Skeletal muscle cell (primary cell): ENCODE results near the gene TNKS1BP1.
"Not testable (repeated sequence)": the region's sequence is repeated elsewhere in the genome, so short reads cannot be mapped to it uniquely, and the experiment has no call there.

Experiments used
- DNase-seq: peaks from one replicate; pipeline ENCODE4 v3.0.0-alpha.2; 2010; ENCODE audit warnings: low read depth
- H3K4me3 ChIP-seq: 2 replicates; pipeline ENCODE4 v1.5.1; 2011; ENCODE audit warnings: low read depth, mild to moderate bottlenecking, control low read depth, low read length, moderate library complexity

TNKS1BP1 gene

DNA sequence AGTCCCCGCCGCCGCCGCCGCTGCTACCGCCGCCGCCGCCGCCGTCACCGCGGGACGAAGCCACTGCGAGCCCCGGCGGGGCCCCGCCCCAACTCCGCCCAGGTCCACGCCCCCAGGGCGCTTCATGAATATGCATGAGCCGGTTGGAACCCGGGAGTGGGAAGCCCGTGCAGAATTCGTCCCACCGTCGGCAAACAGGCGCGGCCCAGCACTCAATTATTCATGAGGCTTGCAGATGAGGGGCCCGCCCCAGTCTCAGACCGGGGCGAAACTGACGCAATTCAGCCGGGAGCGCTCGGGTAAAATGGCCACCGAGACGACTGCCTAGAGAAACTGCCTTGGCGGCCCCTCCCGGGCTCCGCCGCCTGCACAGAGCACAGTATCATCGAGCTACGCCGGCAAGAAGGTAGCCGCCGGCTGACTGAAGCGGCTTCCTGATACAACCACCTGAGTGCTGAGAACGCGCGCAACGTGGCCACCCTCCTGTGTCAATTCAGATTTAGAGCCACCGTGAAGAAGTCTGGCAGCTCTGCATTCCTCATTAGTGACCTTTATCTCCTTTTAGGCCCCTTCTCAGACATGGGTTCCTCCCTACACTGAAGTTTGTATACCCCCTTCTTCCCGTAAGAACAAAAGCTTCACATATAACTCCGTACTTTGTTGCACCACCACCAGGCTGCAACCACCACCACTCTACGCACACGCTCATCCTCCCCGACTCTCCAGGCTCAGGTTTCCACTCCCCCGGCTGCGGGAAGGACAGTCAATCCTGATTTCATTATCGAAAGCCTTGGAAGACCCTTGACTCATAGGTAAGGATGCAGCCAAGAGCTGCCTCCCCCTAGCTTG, at the start of gene TNKS1BP1:
TSS of gene TNKS1BP1 (minus strand) at position 67 of the 849 bp plus-strand sequence. CDS start 3,067 bp downstream, outside the sequence.
- DNase-seq, result peak; percentile 93
- H3K4me3 ChIP-seq, result peak within 1 kb of the TSS; percentile 94

DNA sequence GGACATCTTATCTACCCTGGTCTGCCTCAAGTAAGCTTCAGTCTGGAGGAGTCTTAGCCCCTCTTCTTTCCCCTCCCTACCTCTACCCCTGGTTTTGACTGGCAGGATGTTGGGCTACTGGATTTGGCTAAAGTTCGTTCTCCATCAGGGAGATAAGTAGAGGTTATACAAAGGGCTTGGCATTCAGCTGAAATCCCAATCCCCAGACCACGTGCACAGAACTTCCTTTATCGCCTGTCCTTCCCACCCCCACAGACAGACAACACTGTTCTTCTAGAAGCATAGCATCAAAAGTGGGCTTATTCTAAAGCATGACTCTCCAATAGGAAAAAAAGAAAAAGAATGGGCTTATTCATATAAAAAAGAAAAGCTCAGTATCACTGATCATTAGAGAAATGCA, 48.4 kb upstream of the TNKS1BP1 start:
- no peak overlapping the region for H3K4me3 ChIP-seq

DNA sequence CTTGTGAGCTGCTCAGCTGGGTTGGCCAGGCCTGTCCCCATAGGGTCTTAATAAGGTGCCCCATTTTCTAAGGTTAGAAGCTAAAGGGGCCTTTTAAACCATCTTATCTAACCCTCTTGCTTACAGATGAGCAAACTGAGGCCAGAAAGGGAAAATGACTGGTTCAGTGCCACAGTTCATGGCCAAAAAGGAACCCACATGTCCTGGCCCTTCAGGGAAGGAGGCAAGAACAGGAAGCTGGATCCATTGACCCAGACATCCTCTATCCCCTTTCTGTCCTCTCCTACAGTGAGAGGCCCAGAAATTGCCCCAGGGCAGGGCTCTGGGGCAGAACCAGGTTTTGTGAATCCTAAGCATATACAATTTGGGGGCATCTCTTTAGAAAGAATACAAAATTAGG, 46.2 kb upstream of the TNKS1BP1 start:
- no peak for DNase-seq
- H3K4me3 ChIP-seq, result no peak overlapping the region

More for the DNA sequence above, 48.4 kb upstream of the TNKS1BP1 start:
- no peak for DNase-seq

DNA sequence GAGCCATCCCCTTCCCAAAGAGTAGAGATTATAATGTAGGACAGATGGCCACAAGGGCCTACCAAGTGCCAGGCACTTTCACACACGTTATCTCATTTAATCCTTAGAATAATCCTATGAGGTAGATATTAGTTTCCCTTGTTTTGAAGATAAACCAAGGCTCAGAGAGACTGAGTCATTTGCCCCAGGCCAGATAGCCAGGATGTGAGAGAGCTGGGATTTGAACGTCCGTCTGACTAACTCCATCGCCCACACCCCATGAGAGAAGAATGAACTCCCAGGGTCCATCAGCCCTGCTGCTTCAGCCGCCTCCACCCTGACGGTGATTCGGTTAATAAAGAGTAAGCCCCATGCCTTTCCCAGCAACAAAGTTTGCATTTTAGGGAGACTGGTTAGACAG, 45.5 kb upstream of the TNKS1BP1 start:
- H3K4me3 ChIP-seq, result no peak overlapping the region
- no peak for DNase-seq

GRCh38 chr11:57368845-57369232, 44.1 kb upstream of the TNKS1BP1 start:
- no peak overlapping the region for H3K4me3 ChIP-seq
- DNase-seq, result no peak

- DNase-seq, result no peak
- no peak overlapping the region for H3K4me3 ChIP-seq
Measured at GRCh38 chr11:57368106-57368844, 43.5 kb upstream of the TNKS1BP1 start.

GRCh38 chr11:57364851-57365660, 40.3 kb upstream of the TNKS1BP1 start:
- no peak overlapping the region for H3K4me3 ChIP-seq
- no peak for DNase-seq

- no peak for DNase-seq
Measured at GRCh38 chr11:57363131-57364080, 38.7 kb upstream of the TNKS1BP1 start.

DNA sequence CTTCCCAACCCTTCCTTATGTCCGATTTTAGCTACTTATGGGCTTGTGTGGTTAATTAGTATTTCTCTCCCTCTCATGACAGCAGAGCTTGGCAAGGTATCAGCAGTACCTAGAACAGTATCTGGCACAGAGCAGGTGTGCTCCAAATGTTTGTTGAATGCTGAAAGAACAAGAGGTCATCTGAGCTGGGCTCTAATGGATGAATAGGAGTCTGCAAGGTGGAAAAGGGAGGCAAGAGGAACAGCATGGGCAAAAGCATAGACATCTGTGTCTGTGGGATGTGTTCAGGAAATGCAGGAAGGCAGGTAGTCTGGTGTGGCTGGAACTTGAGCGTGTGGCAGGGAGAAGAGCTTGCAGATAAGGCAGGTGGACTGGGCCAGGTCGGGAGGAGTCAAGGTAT, 37.2 kb upstream of the TNKS1BP1 start:
- no peak for DNase-seq
- no peak overlapping the region for H3K4me3 ChIP-seq

More at GRCh38 chr11:57363131-57364080, 38.7 kb upstream of the TNKS1BP1 start:
- H3K4me3 ChIP-seq, result no peak overlapping the region

DNA sequence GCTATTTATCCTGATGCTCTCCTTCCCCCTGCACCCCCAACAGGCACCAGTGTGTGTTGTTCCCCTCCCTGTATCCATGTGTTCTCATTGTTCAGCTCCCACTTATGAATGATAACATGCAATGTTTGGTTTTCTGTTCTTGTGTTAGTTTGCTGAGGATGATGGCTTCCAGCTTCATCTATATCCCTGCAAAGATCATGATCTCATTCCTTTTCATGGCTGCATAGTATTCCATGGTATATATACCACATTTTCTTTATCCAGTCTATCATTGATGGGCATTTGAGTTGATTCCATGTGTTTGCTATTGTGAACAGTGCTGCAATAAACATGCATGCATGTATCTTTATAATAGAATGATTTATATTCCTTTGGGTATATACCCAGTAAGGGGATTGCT, 36.7 kb upstream of the TNKS1BP1 start:
- DNase-seq, H3K4me3 ChIP-seq: not testable (repeated sequence)

- DNase-seq, result no peak
- no peak overlapping the region for H3K4me3 ChIP-seq
Measured at GRCh38 chr11:57360991-57361390, 36.2 kb upstream of the TNKS1BP1 start.

GRCh38 chr11:57359896-57360690, 35.3 kb upstream of the TNKS1BP1 start:
- no peak for DNase-seq
- no peak overlapping the region for H3K4me3 ChIP-seq

DNA sequence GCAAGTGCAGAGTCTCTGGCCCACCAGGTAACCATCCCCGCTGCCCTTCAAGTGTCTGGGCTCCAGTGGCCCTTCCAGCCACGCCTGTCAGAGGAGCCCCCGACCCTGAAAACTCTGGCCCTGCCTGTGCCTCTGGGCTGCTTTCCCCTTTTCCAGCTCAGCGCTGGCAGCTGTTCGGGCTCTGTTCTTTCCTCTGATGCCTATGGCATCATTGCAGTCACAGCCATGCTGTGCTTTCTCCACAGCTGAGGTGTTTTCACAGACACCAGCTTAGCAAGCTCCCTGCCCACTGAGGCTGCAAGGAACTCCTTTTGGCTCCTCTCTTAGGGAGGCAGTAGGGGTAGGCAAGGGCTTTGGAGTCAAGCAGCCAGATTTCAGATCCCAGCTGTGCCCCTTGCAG, 34.6 kb upstream of the TNKS1BP1 start:
- no peak for DNase-seq
- no peak overlapping the region for H3K4me3 ChIP-seq

DNA sequence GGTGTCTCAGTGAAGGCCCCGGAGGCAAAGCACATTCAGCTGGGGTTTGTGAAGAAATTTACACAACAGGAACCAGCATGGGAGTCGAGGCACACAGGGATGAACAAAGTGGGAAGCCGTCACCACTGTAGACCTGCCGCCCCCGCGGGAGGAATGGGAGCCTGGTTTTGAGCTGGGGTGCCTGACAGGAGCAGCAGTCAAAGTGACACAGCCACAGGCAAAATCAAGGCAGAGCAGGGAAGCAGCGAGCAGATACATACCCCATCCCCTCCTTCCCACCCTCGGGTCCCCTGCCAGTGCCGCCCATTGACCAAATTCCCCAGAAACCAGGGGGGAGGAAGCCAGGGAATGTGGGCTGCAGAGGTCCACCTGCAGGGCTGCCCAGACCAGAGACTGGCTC, 34.2 kb upstream of the TNKS1BP1 start:
- no peak overlapping the region for H3K4me3 ChIP-seq
- no peak for DNase-seq

DNA sequence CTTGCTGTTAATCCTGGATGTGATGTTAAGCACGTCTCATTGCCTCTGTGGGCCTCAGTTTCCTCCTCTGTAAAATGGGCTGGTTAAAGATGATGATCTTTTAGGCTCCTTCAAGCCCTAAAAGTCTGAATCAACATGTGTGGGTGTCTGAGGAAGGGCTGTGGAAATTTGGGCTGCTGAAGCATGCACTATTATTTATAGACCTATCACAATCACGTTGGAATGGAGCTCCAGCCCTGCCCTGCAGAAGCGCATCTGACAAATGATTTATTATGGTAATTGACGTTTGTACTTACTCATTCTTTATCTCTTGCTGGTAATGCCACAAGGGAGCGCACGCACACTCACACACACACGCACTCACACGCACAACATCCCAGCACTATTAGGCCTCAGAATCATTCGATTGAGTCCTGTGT, 33.8 kb upstream of the TNKS1BP1 start:
- DNase-seq, result no peak
- H3K4me3 ChIP-seq, result no peak overlapping the region

DNA sequence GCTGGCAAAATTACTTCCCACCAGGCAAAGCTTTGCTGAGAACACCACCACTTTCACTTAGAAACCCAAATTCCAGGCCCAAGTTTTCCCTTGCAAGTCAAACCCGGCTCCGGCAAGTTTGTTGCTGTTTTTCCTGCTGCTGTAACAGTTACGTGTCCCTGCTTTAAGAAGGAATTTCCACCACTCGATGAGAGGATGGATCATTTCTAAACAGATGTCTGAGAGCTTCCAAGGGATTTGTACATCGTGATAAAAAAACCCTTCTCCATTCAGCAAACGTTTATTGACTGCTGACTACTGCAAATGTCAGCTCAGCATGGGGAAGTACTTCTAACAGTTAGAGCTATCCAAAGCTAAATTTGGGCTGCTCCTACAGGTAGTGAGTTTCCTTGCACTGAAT, 33.1 kb upstream of the TNKS1BP1 start:
- no peak overlapping the region for H3K4me3 ChIP-seq
- no peak for DNase-seq

DNA sequence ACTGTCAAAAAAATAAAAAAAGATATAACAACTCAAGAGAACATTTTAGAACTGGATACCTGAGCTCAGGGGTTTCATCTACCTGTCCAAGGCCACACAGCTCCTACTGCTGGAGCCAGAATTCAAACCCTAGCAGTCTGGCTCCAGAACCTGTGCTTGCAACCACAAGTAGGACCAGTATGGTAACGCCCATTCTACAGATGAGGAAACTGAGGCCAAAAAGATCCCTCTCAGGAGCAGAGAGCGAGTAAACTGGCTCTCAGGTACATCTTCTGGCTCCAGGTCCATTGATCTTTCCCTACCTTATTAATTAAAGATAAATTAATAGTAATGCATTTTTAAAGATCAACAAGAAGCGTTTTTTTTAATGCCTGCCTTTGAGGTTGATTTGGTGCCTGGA, 32.6 kb upstream of the TNKS1BP1 start:
- no peak for DNase-seq

DNA sequence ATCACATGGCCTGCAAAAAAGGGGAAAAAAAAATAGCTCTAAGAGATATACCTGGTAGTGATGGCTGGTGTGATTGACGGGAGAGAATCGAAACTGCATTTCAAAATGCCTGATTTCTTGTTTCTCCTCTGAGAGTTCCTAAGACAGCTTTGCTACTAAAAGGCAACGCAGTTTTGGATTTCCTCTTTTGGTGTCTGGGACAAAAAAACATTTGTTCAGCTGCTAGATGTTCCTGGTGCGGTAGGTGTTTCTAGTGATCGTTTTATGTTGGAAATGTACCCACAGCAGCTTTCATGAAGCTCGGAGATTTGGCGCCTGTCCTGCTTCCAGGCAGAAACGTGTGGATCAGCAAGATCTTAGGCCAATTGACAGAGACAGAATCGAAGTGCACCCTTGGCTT, 31.5 kb upstream of the TNKS1BP1 start:
- no peak overlapping the region for H3K4me3 ChIP-seq
- DNase-seq, result no peak

More for the DNA sequence above, 32.6 kb upstream of the TNKS1BP1 start:
- no peak overlapping the region for H3K4me3 ChIP-seq
